T-cell (primary cell): Measurements from ENCODE around the gene UBA5. TPM values are rescaled to one million over a fixed set of nuclear protein-coding genes. Genes with fewer than 3 reads are reported as not detected.

Source experiments
- ATAC-seq, 4 experiments: fragments of 200-7000 bp in 3 of 4; fragments of 150-1000 bp in 1 of 4; cut with Tn5 transposase; replicated peaks in 1 of 4; 1 replicate in 3 of 4; 2 replicates in 1 of 4; pipeline ENCODE4 v1.10.0; 2021; ENCODE audit warnings: moderate library complexity in 3 of 4, mild to moderate bottlenecking in 2 of 4, moderate number of reproducible peaks in 1 of 4
- CTCF ChIA-PET, 2 donors: fragments of 300-600 bp; sonication (Branson Sonifier 250); formaldehyde crosslinking; loops; one replicate each; lab custom pipeline; 2022; ENCODE audit warnings: antibody characterized with exemption in 2 of 2; lab: Charles Lee
- POLR2A ChIA-PET, 2 donors: fragments of 300-600 bp; sonication (Branson Sonifier 250); formaldehyde crosslinking; loops; one replicate each; lab custom pipeline; 2022; ENCODE audit warnings: antibody characterized with exemption in 2 of 2; lab: Charles Lee
- DNase-seq, 35 experiments: peaks; one replicate each; pipeline versions ENCODE4 v3.0.0 to v3.0.0-alpha.2; 2013 to 2023
- H3K27ac ChIP-seq: one replicate; pipeline ENCODE4 v1.5.1; 2013; ENCODE audit warnings: low read length
- H3K27me3 ChIP-seq, 2 experiments: replicated peaks in 1 of 2; 1 replicate in 1 of 2; 2 replicates in 1 of 2; pipeline versions ENCODE4 v1.6.1 to v1.7.0; 2013; ENCODE audit warnings: low read length in 1 of 2, mixed read lengths in 1 of 2; ENCODE audit not compliant: control insufficient read depth in 2 of 2, insufficient read depth in 2 of 2; ENCODE audit errors: extremely low read depth in 1 of 2
- H3K36me3 ChIP-seq, 2 donors: 1 replicate in 1 of 2; 2 replicates in 1 of 2; pipeline versions ENCODE4 v1.6.1 to v1.7.0; 2013; ENCODE audit warnings: low read length in 1 of 2; ENCODE audit not compliant: control insufficient read depth in 2 of 2, insufficient read depth in 1 of 2; ENCODE audit errors: extremely low read depth in 1 of 2
- H3K4me1 ChIP-seq, 2 experiments: 1 replicate in 1 of 2; 2 replicates in 1 of 2; pipeline versions ENCODE4 v1.6.1 to v1.7.0; 2013; ENCODE audit warnings: low read length in 2 of 2, mixed read lengths in 1 of 2; ENCODE audit not compliant: insufficient read depth in 2 of 2, control insufficient read depth in 1 of 2; ENCODE audit errors: extremely low read depth in 1 of 2
- H3K4me3 ChIP-seq, 2 donors: 1 replicate in 1 of 2; 2 replicates in 1 of 2; pipeline versions ENCODE4 v1.5.1 to v1.7.0; 2013; ENCODE audit warnings: mild to moderate bottlenecking in 2 of 2, low read length in 1 of 2, moderate library complexity in 1 of 2; ENCODE audit not compliant: control insufficient read depth in 1 of 2; ENCODE audit errors: extremely low read depth in 1 of 2
- H3K9me3 ChIP-seq: 2 replicates; pipeline ENCODE4 v1.7.0; 2013
- H3K27ac Mint-ChIP-seq, 2 donors: one replicate each; pipeline ENCODE4 v1.8.0; 2020 to 2021; ENCODE audit warnings: mild to moderate bottlenecking in 2 of 2, mixed read lengths in 2 of 2
- H3K27me3 Mint-ChIP-seq, 2 donors: one replicate each; pipeline ENCODE4 v1.8.0; 2021 to 2022; ENCODE audit warnings: mixed read lengths in 2 of 2
- H3K36me3 Mint-ChIP-seq: one replicate; pipeline ENCODE4 v1.8.0; 2021; ENCODE audit warnings: mixed read lengths
- H3K4me1 Mint-ChIP-seq, 3 donors: one replicate each; pipeline ENCODE4 v1.8.0; 2020 to 2022; ENCODE audit warnings: mixed read lengths in 3 of 3, mild to moderate bottlenecking in 1 of 3
- H3K4me3 Mint-ChIP-seq, 3 donors: one replicate each; pipeline ENCODE4 v1.8.0; 2020 to 2022; ENCODE audit warnings: mild to moderate bottlenecking in 3 of 3, mixed read lengths in 3 of 3, moderate library complexity in 3 of 3
- H3K9me3 Mint-ChIP-seq, 3 donors: one replicate each; pipeline ENCODE4 v1.8.0; 2020 to 2022; ENCODE audit warnings: mixed read lengths in 3 of 3
- WGBS: methylation state at CpG from one replicate; pipeline ENCODE4 v1.1.5; 2013; ENCODE audit warnings: missing lambda C conversion rate; ENCODE audit not compliant: insufficient coverage; 5-methylcytosine and 5-hydroxymethylcytosine counted together
- total RNA-seq, 35 experiments: library from RNA in 6 of 35; stranded (reverse) in 6 of 35; fragments of 120-200 nt in 1 of 35; gene quantifications; one replicate each; pipeline versions ENCODE4 v1.2.1 to v1.2.4 and lab custom pipeline; 2013 to 2026

The UBA5 gene
- total RNA-seq, 5 donors from 2014 or later (not counting 1 experiment from before 2014, with no cell fraction given) = 24.7 to 42.2 (median 27.7) TPM

GRCh38 chr3:132642539-132642847, 17.6 kb upstream of the UBA5 start:
- WGBS = no CpG with 5 or more reads among the region's 2 CpGs
- peaks cover 2 to 16% of the 10 kb centered on the region in 2 donors for H3K36me3 ChIP-seq
- peaks cover 19% of the 10 kb centered on the region for H3K36me3 Mint-ChIP-seq
- H3K4me3 ChIP-seq = no peak overlapping the region
- H3K9me3 ChIP-seq = no peaks in the 10 kb centered on the region
- ATAC-seq = no peak
- ChIA-PET POLR2A (no interaction called here), CTCF (interaction anchor here (0.6 to 4.9 kb wide), 17 partner anchors 13 to 1609 kb away, joined by 3 to 39 read pairs (median 3); no protein-coding TSS in a partner anchor)
- no peak overlapping the region for H3K4me3 Mint-ChIP-seq
- no peak overlapping the region for H3K27ac Mint-ChIP-seq
- H3K27me3 ChIP-seq = no peaks in the 10 kb centered on the region
- H3K9me3 Mint-ChIP-seq = no peaks in the 10 kb centered on the region
- H3K27ac ChIP-seq = no peak overlapping the region
- peaks cover 0 to 6% (median 3%) of the 10 kb centered on the region in 3 donors for H3K4me1 Mint-ChIP-seq
- no peaks in the 10 kb centered on the region for H3K27me3 Mint-ChIP-seq
- no peak for DNase-seq
- H3K4me1 ChIP-seq = no peaks in the 10 kb centered on the region

GRCh38 chr3:132643366-132643765, 16.8 kb upstream of the UBA5 start:
- no peak for ATAC-seq
- peak overlapping the region in 1 of 2 donors; percentile 50 for H3K27ac Mint-ChIP-seq

DNA sequence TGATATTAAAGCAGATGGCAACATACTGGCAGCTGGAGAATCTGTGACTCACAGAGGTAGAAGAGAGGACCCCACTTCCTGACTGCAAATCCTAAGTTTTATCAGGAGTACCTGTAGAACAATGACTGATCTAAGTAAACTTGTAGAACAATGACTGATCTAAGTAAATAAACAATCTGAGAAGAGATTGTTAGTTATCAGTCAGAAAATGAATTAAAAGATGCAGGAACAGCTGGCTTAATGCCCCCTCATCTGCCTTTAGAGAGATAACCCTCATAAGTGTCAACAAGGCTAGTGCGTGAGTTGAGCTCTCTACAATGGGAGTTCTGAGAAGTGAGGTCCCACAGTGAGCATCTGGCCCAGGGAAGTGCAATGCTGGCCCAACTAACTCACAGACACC, 15.1 kb upstream of the UBA5 start:
- no peak overlapping the region for H3K4me3 Mint-ChIP-seq
- peaks cover 0 to 17% (median 3%) of the 10 kb centered on the region in 3 donors for H3K4me1 Mint-ChIP-seq
- H3K27ac ChIP-seq = no peak overlapping the region
- ATAC-seq (no peak), DNase-seq (no peak)
- CTCF ChIA-PET = interaction anchor here (0.6 to 1.9 kb wide), 3 partner anchors 8 to 109 kb away, joined by 3 to 9 read pairs (median 7); no protein-coding TSS in a partner anchor
- peaks cover 4% of the 10 kb centered on the region for H3K36me3 Mint-ChIP-seq
- no peak overlapping the region for H3K4me3 ChIP-seq
- no peaks in the 10 kb centered on the region for H3K9me3 Mint-ChIP-seq
- H3K27me3 ChIP-seq = no peaks in the 10 kb centered on the region
- H3K27ac Mint-ChIP-seq = no peak overlapping the region
- POLR2A ChIA-PET = interaction anchor here in 1 of 2 donors (0.7 kb wide), 1 partner anchor 8 kb away, joined by 7 read pairs; no protein-coding TSS in a partner anchor
- H3K36me3 ChIP-seq = peaks cover 3 to 8% of the 10 kb centered on the region in 2 donors
- H3K4me1 ChIP-seq = no peaks in the 10 kb centered on the region
- no peaks in the 10 kb centered on the region for H3K9me3 ChIP-seq
- WGBS = 100% methylated on average over 1 of the region's 1 CpG
- no peaks in the 10 kb centered on the region for H3K27me3 Mint-ChIP-seq

More at GRCh38 chr3:132643366-132643765, 16.8 kb upstream of the UBA5 start:
- no peaks in the 10 kb centered on the region for H3K4me1 ChIP-seq
- H3K4me3 Mint-ChIP-seq = no peak overlapping the region
- DNase-seq = no peak
- WGBS = 65% methylated on average over 2 of the region's 2 CpGs
- H3K4me1 Mint-ChIP-seq = peaks cover 0 to 10% (median 3%) of the 10 kb centered on the region in 3 donors
- H3K9me3 Mint-ChIP-seq = no peaks in the 10 kb centered on the region
- H3K9me3 ChIP-seq = no peaks in the 10 kb centered on the region
- CTCF ChIA-PET = interaction anchor here (0.6 to 4.9 kb wide), 11 partner anchors 11 to 290 kb away, joined by 3 to 39 read pairs (median 6); no protein-coding TSS in a partner anchor
- no peak overlapping the region for H3K27ac ChIP-seq
- H3K36me3 Mint-ChIP-seq = peaks cover 19% of the 10 kb centered on the region
- H3K27me3 ChIP-seq = no peaks in the 10 kb centered on the region
- no peaks in the 10 kb centered on the region for H3K27me3 Mint-ChIP-seq
- H3K4me3 ChIP-seq = no peak overlapping the region
- POLR2A ChIA-PET = interaction anchor here in 1 of 2 donors (0.7 kb wide), 1 partner anchor 48 kb away, joined by 3 read pairs; no protein-coding TSS in a partner anchor
- peaks cover 3 to 11% of the 10 kb centered on the region in 2 donors for H3K36me3 ChIP-seq

DNA sequence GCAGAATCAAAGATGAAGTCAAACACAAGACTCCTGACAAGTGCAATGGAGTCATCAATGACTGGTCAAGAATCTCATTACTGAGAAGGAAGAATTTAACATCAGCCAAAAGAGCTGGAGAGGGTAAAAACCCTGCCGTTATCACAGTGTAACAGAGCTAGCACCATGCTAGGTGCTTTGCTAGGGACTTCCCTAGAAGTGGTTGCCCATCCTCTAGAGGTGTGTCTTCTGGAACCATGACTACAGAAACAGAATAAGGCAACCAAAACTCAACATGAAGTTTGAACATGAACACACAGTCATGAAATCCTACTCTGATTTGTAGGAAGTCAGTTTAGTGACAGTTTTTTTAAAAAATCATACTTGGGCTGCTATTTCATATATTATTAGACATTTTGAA, 10.0 kb upstream of the UBA5 start:
- Mint-ChIP-seq H3K4me1 (peaks cover 3 to 19% (median 5%) of the 10 kb centered on the region in 3 donors), H3K4me3 (no peak overlapping the region), H3K36me3 (no peaks in the 10 kb centered on the region), H3K27me3 (no peaks in the 10 kb centered on the region), H3K27ac (no peak overlapping the region), H3K9me3 (no peaks in the 10 kb centered on the region)
- DNase-seq = no peak
- Histone ChIP-seq H3K4me1 (no peaks in the 10 kb centered on the region), H3K9me3 (no peaks in the 10 kb centered on the region), H3K27ac (no peak overlapping the region), H3K27me3 (no peaks in the 10 kb centered on the region), H3K36me3 (peaks cover 0 to 3% of the 10 kb centered on the region in 2 donors), H3K4me3 (no peak overlapping the region)
- ChIA-PET POLR2A (no interaction called here), CTCF (no interaction called here)
- WGBS = no CpG with 5 or more reads among the region's 1 CpG
- ATAC-seq = peak in 1 of 4 experiments; percentile 40

DNA sequence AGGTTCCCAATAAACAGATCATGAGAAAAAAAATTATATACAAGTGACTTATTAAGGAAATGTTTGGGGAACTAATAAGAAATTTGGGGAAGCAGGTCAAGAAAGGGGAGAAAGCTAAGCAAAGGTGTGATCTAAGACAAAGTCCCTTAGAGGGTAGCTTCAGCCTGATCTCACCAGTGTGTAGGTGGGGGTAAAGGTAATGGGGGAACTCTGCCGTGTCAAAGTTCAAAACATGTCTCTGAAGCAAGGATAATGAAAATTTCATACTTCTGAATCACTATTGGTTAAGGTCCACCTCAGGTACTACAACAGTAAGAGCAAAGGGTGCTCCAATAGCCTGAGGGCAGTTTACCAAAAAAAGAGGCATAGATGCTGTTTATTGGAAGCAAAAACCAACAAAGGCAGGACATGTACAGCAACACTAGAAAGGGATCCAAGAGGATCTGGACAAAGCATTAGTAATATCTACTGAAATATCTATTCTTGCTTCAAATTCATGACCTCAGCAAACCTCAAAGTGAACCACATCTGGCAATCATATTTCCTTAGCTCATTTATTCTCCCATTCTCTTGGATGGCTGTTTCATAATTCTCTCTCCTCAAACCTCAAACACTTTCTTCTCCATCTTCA, 7.4 kb upstream of the UBA5 start:
- Mint-ChIP-seq H3K36me3 (no peaks in the 10 kb centered on the region), H3K9me3 (no peaks in the 10 kb centered on the region), H3K4me1 (peaks cover 17 to 31% (median 25%) of the 10 kb centered on the region in 3 donors), H3K27me3 (no peaks in the 10 kb centered on the region), H3K4me3 (no peak overlapping the region), H3K27ac (no peak overlapping the region)
- no peak for ATAC-seq
- Histone ChIP-seq H3K27me3 (no peaks in the 10 kb centered on the region), H3K27ac (no peak overlapping the region), H3K4me3 (no peak overlapping the region), H3K36me3 (no peaks in the 10 kb centered on the region), H3K4me1 (no peaks in the 10 kb centered on the region), H3K9me3 (no peaks in the 10 kb centered on the region)
- no peak for DNase-seq
- POLR2A ChIA-PET = interaction anchor here (0.6 kb wide), 2 partner anchors 8 to 11 kb away, joined by 3 to 7 read pairs; no protein-coding TSS in a partner anchor
- CTCF ChIA-PET = interaction anchor here (0.7 to 0.8 kb wide), 3 partner anchors 8 to 1820 kb away, joined by 3 read pairs; no protein-coding TSS in a partner anchor
- no CpG with 5 or more reads among the region's 1 CpG for WGBS

- ATAC-seq = no peak
- Mint-ChIP-seq H3K27me3 (no peaks in the 10 kb centered on the region), H3K27ac (no peak overlapping the region), H3K9me3 (no peaks in the 10 kb centered on the region), H3K4me1 (peaks cover 28 to 38% (median 33%) of the 10 kb centered on the region in 3 donors), H3K4me3 (no peak overlapping the region), H3K36me3 (no peaks in the 10 kb centered on the region)
- no peaks in the 10 kb centered on the region for H3K36me3 ChIP-seq
- no peaks in the 10 kb centered on the region for H3K9me3 ChIP-seq
- H3K4me3 ChIP-seq = no peak overlapping the region
- peaks cover 4 to 10% of the 10 kb centered on the region in 2 experiments for H3K4me1 ChIP-seq
- DNase-seq = no peak
- WGBS = 100% methylated on average over 1 of the region's 2 CpGs
- H3K27me3 ChIP-seq = no peaks in the 10 kb centered on the region
- no peak overlapping the region for H3K27ac ChIP-seq
- POLR2A ChIA-PET = no interaction called here
- CTCF ChIA-PET = interaction anchor here in 1 of 2 donors (0.8 kb wide), 1 partner anchor 11 kb away, joined by 4 read pairs; no protein-coding TSS in a partner anchor
Observed at GRCh38 chr3:132654190-132654589, 5.9 kb upstream of the UBA5 start.
